ENCODE results near the gene ENTHD1. TPM values are rescaled to one million over a fixed set of nuclear protein-coding genes. Genes with fewer than 3 reads are reported as not detected.

Gene ENTHD1
- total RNA-seq, 1 donor from 2014 or later = not detected

DNA sequence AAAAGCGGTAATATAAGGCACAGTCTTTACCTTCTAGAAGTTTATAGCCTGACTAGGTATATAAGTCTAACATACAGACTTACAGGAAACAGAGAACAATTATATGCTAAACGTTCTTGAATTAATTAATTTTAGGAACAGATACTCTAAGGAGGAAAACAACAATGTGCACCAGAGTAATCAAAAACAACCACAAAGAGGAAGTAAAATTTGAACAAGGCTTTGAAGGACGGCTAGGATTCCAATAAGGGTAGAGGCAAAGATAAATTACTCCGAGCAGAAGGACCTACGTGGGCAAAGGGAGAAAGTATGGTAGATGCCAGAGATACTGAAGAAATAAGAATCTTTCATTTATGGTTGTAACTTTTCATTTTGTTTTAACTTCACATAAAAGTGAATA is 54.4 kb downstream of the ENTHD1 start:
- H3F3A ChIP-seq (ENCODE audit: low read depth) = no peaks in the 10 kb centered on the region
- H3K27me3 ChIP-seq = peaks cover 52% of the 10 kb centered on the region
- DNase-seq (ENCODE audit: low spot score) = no peak
- H3K9ac ChIP-seq = no peak overlapping the region
- Mint-ChIP-seq H3K27me3 (ENCODE audit: insufficient read depth, low read depth) (no peaks in the 10 kb centered on the region), H3K36me3 (no peaks in the 10 kb centered on the region), H3K9me3 (no peaks in the 10 kb centered on the region), H3K4me3 (no peak overlapping the region), H3K4me1 (no peaks in the 10 kb centered on the region), H3K27ac (no peak overlapping the region)
- no peaks in the 10 kb centered on the region for H3K36me3 ChIP-seq
- no peaks in the 10 kb centered on the region for H3K79me2 ChIP-seq (ENCODE audit: low read depth)
- H3K4me2 ChIP-seq = no peak overlapping the region
- TF ChIP-seq, protein P1, sequence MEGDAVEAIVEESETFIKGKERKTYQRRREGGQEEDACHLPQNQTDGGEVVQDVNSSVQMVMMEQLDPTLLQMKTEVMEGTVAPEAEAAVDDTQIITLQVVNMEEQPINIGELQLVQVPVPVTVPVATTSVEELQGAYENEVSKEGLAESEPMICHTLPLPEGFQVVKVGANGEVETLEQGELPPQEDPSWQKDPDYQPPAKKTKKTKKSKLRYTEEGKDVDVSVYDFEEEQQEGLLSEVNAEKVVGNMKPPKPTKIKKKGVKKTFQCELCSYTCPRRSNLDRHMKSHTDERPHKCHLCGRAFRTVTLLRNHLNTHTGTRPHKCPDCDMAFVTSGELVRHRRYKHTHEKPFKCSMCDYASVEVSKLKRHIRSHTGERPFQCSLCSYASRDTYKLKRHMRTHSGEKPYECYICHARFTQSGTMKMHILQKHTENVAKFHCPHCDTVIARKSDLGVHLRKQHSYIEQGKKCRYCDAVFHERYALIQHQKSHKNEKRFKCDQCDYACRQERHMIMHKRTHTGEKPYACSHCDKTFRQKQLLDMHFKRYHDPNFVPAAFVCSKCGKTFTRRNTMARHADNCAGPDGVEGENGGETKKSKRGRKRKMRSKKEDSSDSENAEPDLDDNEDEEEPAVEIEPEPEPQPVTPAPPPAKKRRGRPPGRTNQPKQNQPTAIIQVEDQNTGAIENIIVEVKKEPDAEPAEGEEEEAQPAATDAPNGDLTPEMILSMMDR (IDR thresholded peaks at IDR 0.05) = no peak
- no peak for TF ChIP-seq EZH2 (IDR thresholded peaks at IDR 0.05)
- TF ChIP-seq EZH2phosphoT487 (IDR thresholded peaks at IDR 0.05) = no peak
- no peaks in the 10 kb centered on the region for H4K20me1 ChIP-seq (ENCODE audit: low read depth)
- H2AFZ ChIP-seq (replicated peaks) = no peak overlapping the region
- H3K27ac ChIP-seq = no peak overlapping the region
- H3K4me1 ChIP-seq = no peaks in the 10 kb centered on the region
- H3K9me3 ChIP-seq (ENCODE audit: low read depth) = no peaks in the 10 kb centered on the region
- H3K4me3 ChIP-seq = no peak overlapping the region

DNA sequence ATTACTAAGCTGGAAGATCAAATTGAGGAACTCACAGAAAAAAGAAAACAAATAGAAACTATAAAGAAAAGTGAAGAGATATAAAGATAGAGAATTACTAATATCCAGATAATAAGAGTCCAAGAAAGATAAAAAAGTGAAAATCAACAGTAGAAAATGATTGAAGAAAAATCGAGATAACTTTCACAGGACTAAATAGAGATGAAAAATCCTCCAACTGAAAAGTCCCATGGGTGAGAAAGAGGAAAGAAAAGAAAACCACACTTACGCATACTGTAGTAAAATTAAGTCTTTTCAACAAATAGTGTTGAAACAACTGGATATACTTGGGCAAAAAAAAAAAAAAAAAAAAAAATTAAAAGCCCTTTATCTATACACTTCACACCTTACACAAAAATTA is 60.0 kb downstream of the ENTHD1 start:
- H3K27me3 Mint-ChIP-seq (ENCODE audit: insufficient read depth, low read depth) = no peaks in the 10 kb centered on the region
- H3K9me3 Mint-ChIP-seq = no peaks in the 10 kb centered on the region

DNA sequence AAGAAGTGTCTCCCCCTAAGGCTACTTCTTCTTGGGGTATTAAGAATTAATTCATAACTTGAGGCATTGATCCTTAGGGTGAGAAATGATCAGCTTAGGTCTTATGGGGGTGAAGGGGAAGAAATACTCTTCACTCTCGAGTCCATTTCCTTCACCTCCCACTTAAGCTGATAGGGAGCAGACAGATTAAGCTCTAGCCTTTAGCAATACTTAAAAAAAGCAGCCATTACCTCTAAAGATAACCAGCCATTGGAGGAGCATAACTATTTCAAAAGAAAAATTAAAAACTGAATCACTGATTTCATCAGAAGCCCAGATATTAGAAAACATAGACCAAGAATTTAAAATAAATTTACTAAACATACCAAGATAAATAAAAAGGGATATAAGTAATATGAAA is 60.5 kb downstream of the ENTHD1 start:
- no peaks in the 10 kb centered on the region for H3K36me3 Mint-ChIP-seq
- H2AFZ ChIP-seq (replicated peaks) = peak overlapping the region; percentile 76
- peaks cover 52% of the 10 kb centered on the region for H3K27me3 ChIP-seq
- H3F3A ChIP-seq (ENCODE audit: low read depth) = no peaks in the 10 kb centered on the region
- H3K27ac Mint-ChIP-seq = no peak overlapping the region
- peaks cover 10% of the 10 kb centered on the region for H3K4me1 Mint-ChIP-seq
- no peak overlapping the region for H3K9ac ChIP-seq
- H3K27ac ChIP-seq = no peak overlapping the region
- H3K4me2 ChIP-seq = no peak overlapping the region
- no peaks in the 10 kb centered on the region for H3K79me2 ChIP-seq (ENCODE audit: low read depth)
- no peaks in the 10 kb centered on the region for H3K27me3 Mint-ChIP-seq (ENCODE audit: insufficient read depth, low read depth)
- no peaks in the 10 kb centered on the region for H3K9me3 Mint-ChIP-seq
- TF ChIP-seq, protein P1 (IDR thresholded peaks at IDR 0.05) = no peak
- TF ChIP-seq EZH2 (IDR thresholded peaks at IDR 0.05) (no peak), EZH2phosphoT487 (IDR thresholded peaks at IDR 0.05) (no peak)
- no peaks in the 10 kb centered on the region for H4K20me1 ChIP-seq (ENCODE audit: low read depth)
- H3K36me3 ChIP-seq = no peaks in the 10 kb centered on the region
- H3K4me1 ChIP-seq = no peaks in the 10 kb centered on the region
- no peak for DNase-seq (ENCODE audit: low spot score)
- H3K4me3 Mint-ChIP-seq = no peak overlapping the region
- no peak overlapping the region for H3K4me3 ChIP-seq
- no peaks in the 10 kb centered on the region for H3K9me3 ChIP-seq (ENCODE audit: low read depth)

More for the DNA sequence above, 60.0 kb downstream of the ENTHD1 start:
- Mint-ChIP-seq H3K36me3 (no peaks in the 10 kb centered on the region), H3K4me1 (peaks cover 5% of the 10 kb centered on the region), H3K4me3 (no peak overlapping the region), H3K27ac (no peak overlapping the region)
- Histone ChIP-seq H3K9ac (no peak overlapping the region), H4K20me1 (ENCODE audit: low read depth) (no peaks in the 10 kb centered on the region), H3K36me3 (no peaks in the 10 kb centered on the region), H3K4me3 (no peak overlapping the region), H2AFZ (replicated peaks) (no peak overlapping the region), H3K27me3 (peaks cover 56% of the 10 kb centered on the region), H3K79me2 (ENCODE audit: low read depth) (no peaks in the 10 kb centered on the region), H3K4me1 (no peaks in the 10 kb centered on the region), H3F3A (ENCODE audit: low read depth) (no peaks in the 10 kb centered on the region), H3K27ac (no peak overlapping the region), H3K9me3 (ENCODE audit: low read depth) (no peaks in the 10 kb centered on the region), H3K4me2 (no peak overlapping the region)
- DNase-seq (ENCODE audit: low spot score) = no peak
- TF ChIP-seq EZH2phosphoT487 (IDR thresholded peaks at IDR 0.05) (no peak), EZH2 (IDR thresholded peaks at IDR 0.05) (no peak)
- TF ChIP-seq, protein P1 (IDR thresholded peaks at IDR 0.05) = no peak

Data from neural progenitor cell (in vitro differentiated cells).